NCI-H345 treated with DMSO at 0.1 percent for 48 hours (cell line): ENCODE results near the gene CDC45.

Experiments used
- DNase-seq: peaks from one replicate; lab custom pipeline; 2025; ENCODE audit not compliant: unreplicated experiment; lab: John Stamatoyannopoulos, UW

CDC45 gene

DNA sequence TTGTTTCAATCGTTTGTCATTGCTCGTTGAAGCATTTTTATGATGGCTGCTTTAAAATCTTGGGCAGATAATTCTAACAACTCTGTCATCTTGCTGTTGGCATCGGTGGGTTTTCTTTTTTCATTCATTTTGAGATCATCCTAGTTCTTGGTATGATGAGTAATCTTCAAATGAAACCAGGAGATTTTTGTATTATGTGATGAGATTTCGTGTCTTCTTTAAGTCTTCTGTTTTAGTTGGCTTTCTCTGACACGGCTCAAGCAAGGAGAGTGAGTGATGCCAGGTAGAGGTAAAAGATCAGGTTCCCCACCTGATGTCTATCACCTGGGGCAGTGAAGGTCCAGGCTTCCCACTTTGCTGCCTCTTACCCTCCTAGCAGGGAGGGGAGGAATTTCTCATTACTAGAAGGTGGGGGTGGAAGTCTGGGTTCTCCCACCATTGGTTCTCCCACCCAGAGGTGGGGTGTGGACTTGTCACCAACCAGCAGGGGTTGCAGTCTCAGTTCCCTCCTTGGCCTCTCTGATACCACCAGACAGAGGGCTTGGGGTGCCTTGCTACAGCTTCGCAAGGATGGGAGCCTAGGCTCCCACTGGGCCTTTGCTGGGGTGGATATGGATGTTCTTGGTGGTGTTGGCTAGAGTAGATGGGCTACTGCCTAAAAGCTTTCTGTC, 12.9 kb downstream of the CDC45 start:
- no peak for DNase-seq

DNA sequence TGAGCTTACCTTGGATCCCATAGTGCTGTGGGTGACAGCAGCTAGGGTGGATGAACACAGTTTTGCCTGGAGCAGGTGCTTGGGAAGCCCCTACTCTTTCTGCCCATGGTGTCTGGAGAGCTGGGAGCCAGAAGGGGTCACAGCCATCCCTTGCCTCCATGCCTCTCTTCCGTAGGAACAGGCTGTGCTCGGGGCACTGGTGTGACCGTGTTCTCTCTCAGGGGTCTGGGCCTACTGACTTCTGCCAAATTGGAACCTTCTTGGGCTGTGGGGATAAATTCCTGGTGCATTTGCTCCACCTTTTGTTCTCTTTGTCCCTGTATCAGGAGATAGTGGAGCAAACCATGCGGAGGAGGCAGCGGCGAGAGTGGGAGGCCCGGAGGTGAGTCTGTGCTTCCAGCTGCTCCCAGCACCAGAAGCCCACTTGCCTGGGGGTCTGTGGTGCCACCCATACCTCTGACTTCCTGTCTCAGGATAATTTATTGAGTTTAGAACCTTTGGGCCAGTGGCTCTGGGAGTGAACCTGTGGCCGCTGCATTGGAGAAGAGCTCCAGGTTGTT, 14.4 kb downstream of the CDC45 start:
- DNase-seq = no peak

DNA sequence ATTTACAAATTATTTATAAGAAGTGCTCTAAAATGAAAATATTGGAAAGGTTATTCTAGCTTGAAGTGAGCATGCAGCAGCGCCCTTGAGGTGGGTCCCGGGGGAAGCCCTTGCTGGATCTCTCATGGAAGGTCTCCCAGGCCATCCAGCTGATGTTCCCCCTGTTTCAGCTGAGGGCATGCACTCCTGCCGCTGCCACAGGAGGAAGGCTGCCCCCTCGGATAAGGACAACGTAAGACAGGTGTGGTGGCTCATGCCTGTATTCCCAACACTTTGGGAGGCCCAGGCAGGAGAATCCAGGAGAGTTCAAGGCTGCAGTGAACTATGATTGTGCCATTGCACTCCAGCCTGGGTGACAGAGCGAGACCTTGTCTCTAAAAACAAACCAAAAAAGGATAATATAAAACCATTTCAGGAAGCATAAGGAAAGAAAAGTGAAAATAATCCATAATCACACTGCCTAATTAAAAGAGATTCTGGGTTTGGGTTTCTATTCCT, 15.0 kb downstream of the CDC45 start:
- DNase-seq = no peak

DNA sequence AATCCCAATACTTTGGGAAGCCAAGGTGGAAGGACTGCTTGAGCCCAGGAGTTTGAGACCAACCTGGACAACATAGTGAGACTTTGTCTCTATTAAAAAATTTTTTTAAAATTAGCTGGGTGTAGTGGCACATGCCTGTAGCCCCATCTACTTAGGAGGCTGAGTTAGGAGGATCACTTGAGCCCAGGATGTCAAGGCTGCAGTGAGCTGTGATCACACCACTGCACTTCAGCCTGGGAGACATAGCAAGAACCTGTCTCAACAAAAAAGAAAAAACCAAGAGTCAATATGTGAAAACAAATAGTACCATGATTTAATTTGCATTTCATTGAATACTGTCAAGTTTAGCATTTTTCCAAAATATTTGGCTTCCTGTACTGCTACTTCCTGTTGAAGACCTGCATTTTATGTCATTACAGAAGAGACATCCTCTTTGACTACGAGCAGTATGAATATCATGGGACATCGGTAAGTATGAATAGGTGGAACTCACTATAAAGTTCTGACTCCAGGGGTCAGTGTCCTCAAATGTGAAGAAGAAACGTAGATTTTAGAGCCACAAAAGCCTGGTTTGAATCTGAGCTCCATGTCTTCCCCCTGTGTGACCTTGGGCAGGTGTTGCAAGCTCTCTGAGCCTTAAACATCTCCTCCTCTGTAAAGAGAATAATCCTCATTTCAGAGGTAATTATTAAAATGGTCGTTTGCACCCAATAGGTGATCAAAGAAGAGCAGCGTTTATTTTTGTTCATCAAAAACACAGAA, 16.0 kb downstream of the CDC45 start:
- no peak for DNase-seq

DNA sequence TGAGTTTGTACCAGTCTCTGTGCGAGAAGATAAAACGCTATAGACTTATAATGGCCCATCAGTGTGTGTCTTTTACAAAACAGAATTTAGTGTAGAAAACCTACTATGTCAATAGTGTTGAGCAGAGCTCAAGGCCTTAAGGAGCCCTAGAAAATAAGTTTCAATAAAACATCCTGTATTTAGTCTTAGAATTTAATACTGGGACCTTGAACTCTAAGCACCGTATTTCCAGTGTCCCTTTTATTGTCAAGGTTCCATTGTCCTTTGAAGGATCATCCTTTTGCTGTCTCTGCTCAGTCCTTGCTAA, 16.6 kb downstream of the CDC45 start:
- no peak for DNase-seq

DNA sequence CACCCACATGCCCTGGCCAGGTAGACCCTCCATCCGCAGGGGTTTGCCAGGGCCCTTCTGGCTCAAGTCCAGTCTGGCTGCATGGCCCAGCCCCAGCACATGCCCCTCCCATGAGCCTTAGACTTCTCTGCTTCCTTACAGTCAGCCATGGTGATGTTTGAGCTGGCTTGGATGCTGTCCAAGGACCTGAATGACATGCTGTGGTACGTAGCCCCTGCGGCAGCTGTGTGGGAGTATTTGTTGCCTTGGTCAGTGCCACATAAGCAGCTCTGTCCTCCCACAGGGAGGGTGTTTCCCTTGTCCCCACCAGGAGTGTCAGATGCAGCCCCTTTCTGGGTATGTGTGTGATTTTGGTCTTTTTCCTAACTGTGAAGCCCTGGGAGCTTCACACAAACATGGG, 17.5 kb downstream of the CDC45 start:
- DNase-seq = no peak

DNA sequence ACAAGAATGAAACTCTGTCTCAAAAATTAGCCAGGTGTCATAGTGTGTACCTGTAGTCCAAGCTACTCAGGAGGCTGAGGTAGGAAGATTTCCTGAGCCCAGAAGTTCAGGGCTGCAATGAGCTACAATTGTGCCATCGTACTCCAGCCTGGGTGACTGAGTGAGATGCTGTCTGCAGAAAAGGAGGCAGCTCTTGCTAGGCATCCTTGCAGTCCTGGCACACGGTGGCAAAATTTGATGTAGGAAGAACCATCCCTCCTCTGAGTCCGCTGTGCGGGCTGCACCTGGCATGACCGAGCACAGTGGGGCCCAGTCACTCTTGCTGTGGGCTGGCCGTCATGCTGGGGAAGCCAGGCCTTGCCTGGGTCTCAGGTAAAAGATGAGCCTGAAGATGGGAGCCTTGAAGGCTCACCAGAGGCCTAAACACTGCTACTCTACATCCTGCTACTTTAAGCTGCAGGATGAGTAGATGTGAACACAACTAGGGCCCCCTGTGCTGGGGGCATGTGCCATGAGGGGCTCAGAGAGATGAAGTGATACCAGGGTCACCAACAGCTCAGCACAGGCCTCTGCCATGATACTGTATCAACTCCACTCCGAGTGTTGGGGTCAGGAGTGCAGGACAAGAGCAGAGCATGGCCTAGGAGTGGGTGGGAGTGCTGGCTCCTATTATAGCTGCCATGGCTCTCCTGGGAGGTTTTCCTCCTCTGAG, 18.6 kb downstream of the CDC45 start:
- DNase-seq = no peak

DNA sequence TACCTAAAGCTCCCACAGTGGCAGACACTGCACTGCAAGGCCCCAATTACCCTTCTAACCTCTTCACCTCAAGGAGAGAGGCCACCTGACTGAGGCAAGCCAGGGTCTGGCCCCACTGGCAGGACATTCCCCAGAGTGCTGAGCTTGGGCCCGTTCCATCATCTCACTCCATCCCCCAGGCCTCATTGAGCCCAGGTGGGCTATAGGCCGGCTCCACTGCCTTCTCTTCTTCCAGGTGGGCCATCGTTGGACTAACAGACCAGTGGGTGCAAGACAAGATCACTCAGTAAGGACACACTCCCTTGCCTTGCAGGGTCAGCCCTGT, 19.1 kb downstream of the CDC45 start:
- no peak for DNase-seq

DNA sequence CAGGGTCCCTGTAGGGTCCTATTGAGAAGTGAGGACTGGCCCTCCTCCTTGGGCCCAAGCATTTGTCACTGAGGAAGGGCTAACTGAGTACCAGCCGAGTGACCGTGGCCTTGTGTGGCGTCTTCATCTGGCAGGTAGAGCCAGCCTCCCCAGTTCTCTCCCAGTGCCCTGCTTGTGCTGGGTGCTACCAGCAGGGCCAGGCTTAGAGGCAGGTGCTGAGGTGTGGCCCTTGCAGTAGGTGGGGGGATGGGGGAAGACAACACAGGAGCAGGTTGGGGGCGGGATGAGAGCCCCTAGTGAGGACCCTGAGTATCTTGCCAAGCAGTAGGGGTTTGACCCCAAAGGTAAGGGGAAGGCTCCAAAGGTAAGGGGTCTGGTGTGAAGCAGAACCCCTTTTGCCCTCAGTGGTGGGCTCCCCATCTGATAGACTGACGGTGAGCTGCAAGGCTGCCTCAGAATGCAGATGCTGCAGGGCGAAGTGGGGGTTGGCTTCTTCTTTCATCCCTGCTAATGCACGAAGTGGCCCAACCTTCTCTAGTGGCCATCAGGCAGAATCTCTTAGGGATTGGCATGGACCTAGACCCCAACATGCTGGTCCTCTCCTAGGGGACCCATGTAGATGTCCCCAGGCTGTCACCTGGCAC, 19.6 kb downstream of the CDC45 start:
- no peak for DNase-seq

DNA sequence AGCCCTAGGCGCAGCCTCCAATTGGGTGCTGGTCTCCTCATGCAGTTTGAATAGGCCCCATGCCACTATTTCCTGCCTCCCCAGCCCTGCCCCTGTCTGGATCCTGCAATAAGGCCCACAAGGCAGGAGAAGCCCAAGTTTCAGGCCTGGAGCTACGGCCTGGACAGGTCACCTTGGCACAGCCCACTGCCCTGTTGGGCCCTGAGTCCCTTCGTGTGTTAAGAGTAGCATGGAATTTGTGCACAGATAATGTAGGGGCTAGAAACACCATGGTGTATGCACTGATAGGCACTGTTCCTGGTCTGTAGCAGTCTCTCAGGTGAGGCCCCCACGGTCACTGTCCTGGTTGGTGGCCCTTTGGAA, 20.1 kb downstream of the CDC45 start:
- DNase-seq = no peak

DNA sequence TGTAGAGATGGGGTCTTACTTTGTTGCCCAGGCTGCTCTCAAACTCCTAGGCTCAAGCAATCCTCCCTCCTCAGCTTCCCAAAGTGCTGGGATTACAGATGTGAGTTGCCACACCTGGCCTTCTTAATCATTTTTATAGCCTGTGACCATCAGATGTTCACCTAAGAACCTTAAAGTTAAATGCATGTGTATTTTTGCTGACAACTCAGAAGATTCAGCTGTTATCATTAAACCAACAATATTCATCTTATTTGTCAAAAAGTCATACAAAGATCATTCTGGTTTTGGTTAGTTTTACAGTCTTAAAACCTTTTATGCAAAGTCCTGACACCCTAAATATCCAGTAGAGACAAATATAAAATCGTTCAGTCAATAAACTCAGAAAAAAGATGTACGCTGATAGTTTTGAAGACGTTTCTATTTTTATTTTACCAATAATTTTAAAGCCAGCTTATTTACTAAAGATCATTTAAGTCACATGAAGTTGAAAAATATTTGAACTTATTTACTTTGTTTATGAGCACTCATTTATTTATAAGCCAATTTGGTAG, 22.3 kb downstream of the CDC45 start:
- DNase-seq = no peak

DNA sequence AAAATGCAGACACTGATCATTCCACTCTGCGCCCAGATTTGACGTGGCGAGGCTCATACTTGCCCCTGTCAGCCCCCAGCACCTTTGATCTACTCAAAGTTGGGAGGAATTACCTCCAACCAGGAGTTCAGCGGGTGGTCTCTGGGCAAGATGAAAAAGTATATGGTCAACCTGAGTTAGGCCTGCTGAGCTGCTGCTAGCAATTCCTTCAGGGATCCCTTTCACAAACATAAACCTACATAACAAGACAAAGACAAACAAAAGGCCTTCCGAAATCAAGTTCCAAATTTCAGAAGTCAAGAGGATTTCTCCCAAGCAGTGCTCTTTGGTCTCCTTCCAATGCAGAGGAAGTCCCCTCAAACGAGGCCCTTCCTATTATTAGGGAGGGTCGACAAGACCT, 23.6 kb downstream of the CDC45 start:
- DNase-seq = no peak

DNA sequence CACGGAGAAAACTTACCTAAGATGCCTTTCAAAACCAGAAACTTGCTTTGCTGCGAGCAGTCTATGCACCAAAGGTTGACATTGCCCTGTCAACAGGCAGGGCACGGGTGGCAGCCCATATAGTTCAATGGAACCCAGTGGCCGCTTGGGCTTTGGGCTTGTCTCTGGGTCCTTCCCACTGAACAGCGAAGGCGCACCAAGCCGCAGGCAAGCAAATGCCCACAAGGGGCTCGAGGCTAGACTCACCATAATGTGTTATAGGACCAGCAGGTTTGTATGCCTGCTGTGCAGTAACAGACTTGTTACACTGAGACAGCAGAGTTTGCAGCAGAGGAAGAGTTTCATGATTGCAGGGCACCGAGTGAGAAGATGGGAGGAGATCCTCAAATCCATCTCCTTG, 24.1 kb downstream of the CDC45 start:
- no peak for DNase-seq

DNA sequence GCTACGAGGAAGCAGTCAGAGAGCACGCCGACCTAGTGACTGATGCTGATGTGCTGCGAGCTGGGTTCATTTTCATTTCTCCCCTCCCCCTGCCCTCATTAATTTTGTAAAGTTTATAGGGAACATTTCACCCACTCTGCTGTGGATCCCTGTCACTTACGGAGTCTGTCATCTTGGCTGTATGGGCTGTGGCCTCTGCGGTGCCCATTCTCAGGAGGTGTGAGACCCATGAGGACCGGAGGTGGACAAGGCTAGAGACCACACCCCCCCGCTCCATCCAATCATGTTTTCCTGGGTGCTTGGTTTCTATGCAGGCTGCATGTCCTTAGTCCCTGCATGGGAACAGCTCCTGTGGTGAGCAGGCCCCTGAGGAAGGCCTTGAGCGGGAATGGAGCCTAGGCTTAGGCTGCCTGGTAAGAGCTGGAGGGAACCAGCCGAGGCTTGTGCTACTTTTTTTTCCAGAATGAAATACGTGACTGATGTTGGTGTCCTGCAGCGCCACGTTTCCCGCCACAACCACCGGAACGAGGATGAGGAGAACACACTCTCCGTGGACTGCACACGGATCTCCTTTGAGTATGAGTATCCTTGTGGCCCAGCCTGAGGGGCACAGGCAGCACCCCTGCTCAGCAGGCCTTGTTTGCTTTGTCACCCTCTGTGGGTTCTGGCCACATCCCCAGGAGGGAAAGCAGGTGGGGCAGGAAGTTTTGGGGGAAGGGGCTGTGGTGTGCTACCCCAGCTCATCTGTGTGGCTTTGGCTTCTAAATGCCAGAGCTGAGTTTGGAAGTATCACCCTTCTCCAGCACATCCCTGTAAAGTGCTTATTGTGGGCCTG, 25.4 kb downstream of the CDC45 start:
- no peak for DNase-seq

DNA sequence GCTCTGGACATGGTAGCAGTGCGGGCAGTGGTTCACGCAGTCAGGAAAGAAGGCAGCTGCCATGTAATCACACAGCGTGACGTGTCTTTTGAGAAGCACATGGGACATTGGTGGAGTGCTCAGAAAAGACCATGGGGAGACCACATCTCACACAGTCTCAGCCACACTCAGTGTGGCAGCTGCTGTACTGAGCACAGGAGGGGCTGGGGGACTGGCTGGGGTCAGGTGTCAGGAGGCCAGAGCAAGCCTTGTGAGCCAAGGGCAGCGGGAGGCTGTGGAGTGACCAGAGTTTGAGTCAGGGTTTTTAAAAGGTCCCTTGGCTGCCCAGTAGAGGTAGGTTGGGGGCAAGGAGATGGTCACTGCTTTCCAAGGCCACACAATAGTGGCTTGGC, 26.0 kb downstream of the CDC45 start:
- no peak for DNase-seq

DNA sequence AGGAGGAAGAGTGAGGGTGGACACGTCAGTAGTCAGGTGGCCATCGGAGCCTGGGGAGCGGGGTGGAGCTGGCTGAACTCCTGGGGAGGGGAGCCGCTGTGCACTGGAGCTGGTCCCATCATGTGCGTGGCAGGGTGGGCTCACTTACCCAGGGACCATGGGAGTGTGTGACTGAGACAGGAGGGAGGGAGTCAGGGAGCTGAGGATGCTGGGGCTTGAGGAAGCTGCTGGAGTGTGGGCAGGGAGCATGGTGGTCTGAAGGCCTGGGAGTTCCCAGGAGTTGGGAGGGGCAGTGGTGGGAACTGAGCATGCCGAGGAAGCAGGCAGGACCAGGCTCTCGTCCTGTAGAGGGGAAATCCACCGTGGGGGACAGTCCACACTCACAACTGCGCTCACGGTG, 26.5 kb downstream of the CDC45 start:
- no peak for DNase-seq

DNA sequence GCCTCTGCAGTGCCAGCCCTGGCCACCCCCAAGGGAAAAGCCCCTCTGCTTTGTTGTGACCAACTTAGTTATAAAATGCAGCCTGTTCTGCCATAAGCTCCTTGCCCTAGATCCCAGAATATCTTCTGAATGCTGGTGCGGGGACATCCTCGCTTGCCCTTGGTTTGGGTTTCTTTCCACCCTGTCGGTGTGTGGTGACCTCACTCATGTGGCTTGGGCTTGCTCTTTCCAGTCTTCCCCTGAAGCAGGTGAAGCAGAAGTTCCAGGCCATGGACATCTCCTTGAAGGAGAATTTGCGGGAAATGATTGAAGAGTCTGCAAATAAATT, 27.8 kb downstream of the CDC45 start:
- no peak for DNase-seq

DNA sequence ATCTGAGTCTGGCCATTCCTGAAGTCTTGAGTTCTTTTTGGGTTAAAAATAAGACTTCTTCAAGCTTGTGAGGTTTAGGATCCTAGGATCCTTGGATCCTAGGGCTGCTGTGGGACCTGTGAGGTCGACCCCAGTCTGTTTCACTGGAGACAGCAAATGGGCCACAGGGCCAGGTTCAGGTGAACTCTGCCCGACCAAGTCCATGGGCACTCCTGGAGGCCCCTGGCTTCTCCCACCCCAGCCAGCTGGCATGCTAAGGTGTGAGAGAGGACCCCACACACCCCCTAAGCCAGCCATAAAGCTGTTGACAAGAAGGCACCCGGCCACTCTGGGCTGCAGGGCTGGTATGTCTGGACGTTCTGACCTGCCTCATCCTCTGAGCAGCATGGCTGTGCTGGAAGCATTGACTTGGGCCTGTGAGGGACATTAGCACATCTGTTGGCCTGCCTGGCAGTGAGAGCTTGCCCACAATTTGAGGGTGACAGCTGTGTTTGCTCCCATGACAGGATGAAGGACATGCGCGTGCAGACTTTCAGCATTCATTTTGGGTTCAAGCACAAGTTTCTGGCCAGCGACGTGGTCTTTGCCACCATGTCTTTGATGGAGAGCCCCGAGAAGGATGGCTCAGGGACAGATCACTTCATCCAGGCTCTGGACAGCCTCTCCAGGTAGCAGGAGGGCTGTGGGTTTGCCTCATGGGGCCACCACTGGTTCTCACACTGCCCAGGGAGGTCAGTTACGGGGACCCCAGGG, 28.5 kb downstream of the CDC45 start:
- no peak for DNase-seq

DNA sequence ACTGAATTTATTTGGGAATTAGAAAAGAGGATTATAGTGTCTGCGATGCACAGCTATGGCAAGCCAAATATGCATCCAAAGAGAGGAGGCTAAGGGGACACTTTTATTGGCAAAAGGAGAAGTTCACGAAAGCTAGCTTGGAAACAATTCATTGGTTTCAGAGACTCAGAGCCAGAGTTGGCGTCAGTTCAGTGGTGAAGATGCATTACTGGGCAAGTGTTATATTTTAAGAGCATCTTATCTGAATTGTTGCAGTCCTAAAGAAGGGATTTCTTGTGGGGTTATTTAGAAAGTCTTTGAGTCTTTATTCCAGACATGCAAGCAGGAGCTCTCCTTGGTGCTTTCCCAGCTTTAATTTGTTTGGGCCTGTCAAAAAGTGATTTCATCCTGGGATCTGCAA, 29.5 kb downstream of the CDC45 start:
- no peak for DNase-seq

DNA sequence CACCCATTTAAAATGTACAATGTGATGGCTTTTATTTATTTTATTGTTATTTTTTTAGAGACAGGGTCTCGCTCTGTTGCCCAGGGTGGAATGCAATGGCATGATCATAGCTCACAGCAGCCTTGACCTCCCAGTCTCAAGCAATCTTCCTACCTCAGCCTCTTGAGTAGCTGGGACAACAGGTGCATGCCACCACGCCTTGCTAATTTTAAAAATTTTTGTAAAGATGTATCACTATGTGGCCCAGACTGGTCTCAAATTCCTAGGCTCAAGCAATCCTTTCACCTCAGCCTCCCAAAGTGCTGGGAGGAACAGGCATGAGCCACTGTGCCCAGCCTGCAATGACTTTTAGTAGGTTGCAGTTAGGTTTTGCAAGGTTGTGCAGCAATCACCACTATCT, 30.2 kb downstream of the CDC45 start:
- DNase-seq = no peak
